ENCODE data around the gene TLR9. TPM values are rescaled to one million over a fixed set of nuclear protein-coding genes. Genes with fewer than 3 reads are reported as not detected.

TLR9 gene
- total RNA-seq, 1 experiment from 2014 or later, result not detected

DNA sequence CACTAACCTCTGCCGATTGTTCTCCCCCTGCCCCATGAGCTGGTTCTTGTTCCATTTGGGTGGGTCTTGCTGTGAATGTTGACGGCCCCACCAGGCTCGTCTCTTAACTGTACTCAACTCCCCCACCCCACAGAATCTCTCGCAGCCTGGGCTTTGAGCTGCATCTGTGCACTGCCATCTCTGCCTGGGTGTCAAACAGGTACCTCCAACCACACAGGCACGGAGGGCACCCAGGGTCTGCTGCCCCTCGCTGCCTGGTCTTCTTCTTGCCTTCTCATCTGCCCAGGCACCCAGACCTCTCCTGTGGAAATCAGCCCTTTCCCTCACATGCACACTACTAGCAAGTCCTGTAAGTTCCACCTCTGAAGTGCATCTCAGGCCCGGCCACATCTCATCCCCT is 10.1 kb downstream of the TLR9 start:
- no peak overlapping the region for H3K4me2 ChIP-seq (ENCODE audit: insufficient read depth, insufficient read length, low read length)
- H3K79me2 ChIP-seq (ENCODE audit: insufficient read depth, low read length), result no peaks in the 10 kb centered on the region
- H3K9ac ChIP-seq (ENCODE audit: extremely low read depth, insufficient read length, low read length), result no peak overlapping the region
- Mint-ChIP-seq H3K4me1 (peaks cover 4 to 7% of the 10 kb centered on the region in 2 experiments), H3K36me3 (ENCODE audit: insufficient read depth in 1 of 3, low read depth in 3 of 3) (peaks cover 19 to 58% (median 51%) of the 10 kb centered on the region in 3 experiments; a peak in 6 of 7 replicates), H3K27ac (peak overlapping the region in 2 of 3 experiments; percentile 14 to 21; a peak in 3 of 7 replicates), H3K27me3 (ENCODE audit: low read depth) (no peaks in the 10 kb centered on the region), H3K4me3 (no peak overlapping the region), H3K9me3 (no peaks in the 10 kb centered on the region)
- no peak overlapping the region for H3K4ac ChIP-seq (ENCODE audit: low read depth, low read length)
- no peak overlapping the region for H3K27ac ChIP-seq (ENCODE audit: insufficient read length, low read depth, low read length)
- H3K14ac ChIP-seq (ENCODE audit: insufficient read depth, low read length), result no peak overlapping the region
- no peak overlapping the region for H3T11ph ChIP-seq (ENCODE audit: low read length)
- peaks cover 3% of the 10 kb centered on the region for H4K20me1 ChIP-seq (ENCODE audit: control insufficient read depth, insufficient read depth, insufficient read length)
- H3K23me2 ChIP-seq (ENCODE audit: insufficient read length, low read depth, low read length, poor library complexity, severe bottlenecking), result no peaks in the 10 kb centered on the region
- no peak overlapping the region for H2BK12ac ChIP-seq (ENCODE audit: insufficient read length, low read depth, low read length)
- TF ChIP-seq, protein P1, sequence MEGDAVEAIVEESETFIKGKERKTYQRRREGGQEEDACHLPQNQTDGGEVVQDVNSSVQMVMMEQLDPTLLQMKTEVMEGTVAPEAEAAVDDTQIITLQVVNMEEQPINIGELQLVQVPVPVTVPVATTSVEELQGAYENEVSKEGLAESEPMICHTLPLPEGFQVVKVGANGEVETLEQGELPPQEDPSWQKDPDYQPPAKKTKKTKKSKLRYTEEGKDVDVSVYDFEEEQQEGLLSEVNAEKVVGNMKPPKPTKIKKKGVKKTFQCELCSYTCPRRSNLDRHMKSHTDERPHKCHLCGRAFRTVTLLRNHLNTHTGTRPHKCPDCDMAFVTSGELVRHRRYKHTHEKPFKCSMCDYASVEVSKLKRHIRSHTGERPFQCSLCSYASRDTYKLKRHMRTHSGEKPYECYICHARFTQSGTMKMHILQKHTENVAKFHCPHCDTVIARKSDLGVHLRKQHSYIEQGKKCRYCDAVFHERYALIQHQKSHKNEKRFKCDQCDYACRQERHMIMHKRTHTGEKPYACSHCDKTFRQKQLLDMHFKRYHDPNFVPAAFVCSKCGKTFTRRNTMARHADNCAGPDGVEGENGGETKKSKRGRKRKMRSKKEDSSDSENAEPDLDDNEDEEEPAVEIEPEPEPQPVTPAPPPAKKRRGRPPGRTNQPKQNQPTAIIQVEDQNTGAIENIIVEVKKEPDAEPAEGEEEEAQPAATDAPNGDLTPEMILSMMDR (conservative IDR thresholded peaks at IDR 0.05), result no peak
- no peak overlapping the region for H4K8ac ChIP-seq (replicated peaks; ENCODE audit: insufficient read length, low read depth, low read length)
- no peak overlapping the region for H3K56ac ChIP-seq (ENCODE audit: insufficient read length, low read depth, low read length)
- H4K91ac ChIP-seq (ENCODE audit: insufficient read length, low read depth, low read length), result no peak overlapping the region
- H4K5ac ChIP-seq (ENCODE audit: insufficient read length, low read depth, low read length), result no peak overlapping the region
- no peaks in the 10 kb centered on the region for H3K9me3 ChIP-seq (ENCODE audit: control insufficient read depth, low read depth, low read length)
- no CpG with 5 or more reads among the region's 7 CpGs for WGBS (ENCODE audit: extremely low coverage, insufficient read length, low lambda C conversion rate)
- DNase-seq, result peak; percentile 15
- no peak overlapping the region for H3K23ac ChIP-seq (ENCODE audit: insufficient read length, low read depth, low read length)
- no peak overlapping the region for H2BK5ac ChIP-seq (ENCODE audit: insufficient read length, low read length)
- H3K18ac ChIP-seq (ENCODE audit: insufficient read length, low read depth, low read length), result no peak overlapping the region
- H2BK15ac ChIP-seq (ENCODE audit: low read depth, low read length), result no peak overlapping the region
- H3K27me3 ChIP-seq (ENCODE audit: insufficient read depth, low read length), result no peaks in the 10 kb centered on the region
- no peaks in the 10 kb centered on the region for H3K79me1 ChIP-seq (ENCODE audit: insufficient read depth, low read depth, low read length, poor library complexity, severe bottlenecking)
- no peak overlapping the region for H2BK20ac ChIP-seq (ENCODE audit: low read depth, low read length, poor library complexity, severe bottlenecking)
- H3K4me1 ChIP-seq (ENCODE audit: insufficient read depth, low read length), result no peaks in the 10 kb centered on the region; the same call in 1 of the 2 replicates
- no peak overlapping the region for H2BK120ac ChIP-seq (ENCODE audit: low read depth, low read length, poor library complexity, severe bottlenecking)
- H2AK5ac ChIP-seq (ENCODE audit: insufficient read length, low read length), result no peak overlapping the region
- no peak overlapping the region for H2AFZ ChIP-seq (ENCODE audit: low read length)
